Endodermal cell (in vitro differentiated cells): Measurements from ENCODE around the gene SLC4A4. TPM values are rescaled to one million over a fixed set of nuclear protein-coding genes. Genes with fewer than 3 reads are reported as not detected.

ENCODE experiments used
- DNase-seq: peaks from one replicate; pipeline ENCODE4 v3.0.0-alpha.2; 2017
- H3K27ac ChIP-seq: 2 replicates; pipeline ENCODE4 v1.5.1; 2013; ENCODE audit warnings: mild to moderate bottlenecking, low read depth, low read length, moderate library complexity
- H3K27me3 ChIP-seq: 2 replicates; pipeline ENCODE4 v1.6.1; 2013; ENCODE audit warnings: mild to moderate bottlenecking, low read length, moderate library complexity; ENCODE audit not compliant: insufficient read depth, control insufficient read depth, poor library complexity, severe bottlenecking
- H3K36me3 ChIP-seq: 2 replicates; pipeline ENCODE4 v1.7.0; 2013; ENCODE audit warnings: mild to moderate bottlenecking, low read length, moderate library complexity; ENCODE audit not compliant: control insufficient read depth, insufficient read depth
- H3K4me1 ChIP-seq: one replicate; pipeline ENCODE4 v1.7.0; 2013; ENCODE audit warnings: low read length; ENCODE audit not compliant: control insufficient read depth, insufficient read depth
- H3K4me3 ChIP-seq: 2 replicates; pipeline ENCODE4 v1.5.1; 2013; ENCODE audit warnings: mild to moderate bottlenecking, low read length, moderate library complexity
- H3K9ac ChIP-seq: 2 replicates; pipeline ENCODE4 v1.6.1; 2013; ENCODE audit warnings: mild to moderate bottlenecking, low read length, moderate library complexity; ENCODE audit not compliant: poor library complexity, severe bottlenecking; ENCODE audit errors: extremely low read depth
- H3K9me3 ChIP-seq: 2 replicates; pipeline ENCODE4 v1.6.1; 2013; ENCODE audit warnings: mild to moderate bottlenecking, low read length, moderate library complexity; ENCODE audit not compliant: control insufficient read depth
- H3K27ac Mint-ChIP-seq: 2 replicates; pipeline ENCODE4 v1.8.0; 2020; ENCODE audit warnings: mixed read lengths
- H3K27me3 Mint-ChIP-seq: 2 replicates; pipeline ENCODE4 v1.8.0; 2021; ENCODE audit warnings: mild to moderate bottlenecking, mixed read lengths; ENCODE audit not compliant: insufficient read depth
- H3K36me3 Mint-ChIP-seq: 2 replicates; pipeline ENCODE4 v1.8.0; 2020; ENCODE audit warnings: low read depth, mixed read lengths
- H3K4me1 Mint-ChIP-seq: 2 replicates; pipeline ENCODE4 v1.8.0; 2020; ENCODE audit warnings: mixed read lengths
- H3K4me3 Mint-ChIP-seq: 2 replicates; pipeline ENCODE4 v1.8.0; 2020; ENCODE audit warnings: mild to moderate bottlenecking, moderate library complexity, mixed read lengths
- H3K9me3 Mint-ChIP-seq: 2 replicates; pipeline ENCODE4 v1.8.0; 2020; ENCODE audit warnings: mild to moderate bottlenecking, mixed read lengths
- WGBS, 2 experiments: methylation state at CpG; one replicate each; pipeline versions ENCODE4 v1.1.5 to v1.1.7; 2013; ENCODE audit warnings: missing lambda C conversion rate in 2 of 2, mixed read lengths in 1 of 2; ENCODE audit not compliant: insufficient coverage in 1 of 2, insufficient read length in 1 of 2; 5-methylcytosine and 5-hydroxymethylcytosine counted together
- total RNA-seq, 2 donors: library from RNA; stranded (reverse); fragmentation: NEBNext Ultra II Directional in 1 of 2; extraction: Animal tissue kit (Norgen Biotek cat#: 25700) in 1 of 2; gene quantifications; 2 replicates in 1 of 2; 3 replicates in 1 of 2; pipeline ENCODE4 v1.2.1, GENCODE V29; 2021
- TF ChIP-seq, protein P1 (sequence below): fragments of 200-600 bp; sonication (generic); conservative IDR thresholded peaks from 2 replicates; pipeline ENCODE4 v1.5.0; 2021; ENCODE audit warnings: antibody characterized with exemption, mild to moderate bottlenecking

Gene SLC4A4
- total RNA-seq, 2 donors from 2014 or later: 3.3 to 3.8 TPM

DNA sequence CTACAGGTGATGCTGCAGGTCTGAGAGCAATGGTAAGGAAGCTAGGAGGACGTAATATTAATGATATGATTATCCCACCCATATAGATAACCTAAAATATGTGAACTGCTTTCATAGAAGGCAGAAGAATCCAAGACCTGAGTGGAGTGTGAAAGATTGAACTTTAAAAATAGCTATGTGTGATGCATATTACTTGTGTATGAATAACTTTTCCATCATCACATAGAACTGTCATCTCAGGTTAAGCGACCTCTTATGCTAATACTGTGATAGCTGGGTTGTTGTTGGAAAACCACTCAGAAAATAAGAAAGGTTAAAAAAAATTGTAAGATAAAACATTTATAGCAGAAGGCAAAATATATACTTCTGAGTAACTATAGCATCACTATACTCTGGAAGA, 90.3 kb downstream of the SLC4A4 start:
- H3K27ac Mint-ChIP-seq: no peak overlapping the region
- Histone ChIP-seq H3K9me3 (peaks cover 15% of the 10 kb centered on the region), H3K4me1 (no peaks in the 10 kb centered on the region), H3K4me3 (no peak overlapping the region), H3K27me3 (no peaks in the 10 kb centered on the region), H3K27ac (no peak overlapping the region), H3K36me3 (no peaks in the 10 kb centered on the region), H3K9ac (no peak overlapping the region)
- H3K4me3 Mint-ChIP-seq: no peak overlapping the region
- TF ChIP-seq, protein P1, sequence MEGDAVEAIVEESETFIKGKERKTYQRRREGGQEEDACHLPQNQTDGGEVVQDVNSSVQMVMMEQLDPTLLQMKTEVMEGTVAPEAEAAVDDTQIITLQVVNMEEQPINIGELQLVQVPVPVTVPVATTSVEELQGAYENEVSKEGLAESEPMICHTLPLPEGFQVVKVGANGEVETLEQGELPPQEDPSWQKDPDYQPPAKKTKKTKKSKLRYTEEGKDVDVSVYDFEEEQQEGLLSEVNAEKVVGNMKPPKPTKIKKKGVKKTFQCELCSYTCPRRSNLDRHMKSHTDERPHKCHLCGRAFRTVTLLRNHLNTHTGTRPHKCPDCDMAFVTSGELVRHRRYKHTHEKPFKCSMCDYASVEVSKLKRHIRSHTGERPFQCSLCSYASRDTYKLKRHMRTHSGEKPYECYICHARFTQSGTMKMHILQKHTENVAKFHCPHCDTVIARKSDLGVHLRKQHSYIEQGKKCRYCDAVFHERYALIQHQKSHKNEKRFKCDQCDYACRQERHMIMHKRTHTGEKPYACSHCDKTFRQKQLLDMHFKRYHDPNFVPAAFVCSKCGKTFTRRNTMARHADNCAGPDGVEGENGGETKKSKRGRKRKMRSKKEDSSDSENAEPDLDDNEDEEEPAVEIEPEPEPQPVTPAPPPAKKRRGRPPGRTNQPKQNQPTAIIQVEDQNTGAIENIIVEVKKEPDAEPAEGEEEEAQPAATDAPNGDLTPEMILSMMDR: no peak
- H3K4me1 Mint-ChIP-seq: no peaks in the 10 kb centered on the region
- H3K27me3 Mint-ChIP-seq: no peaks in the 10 kb centered on the region
- DNase-seq: no peak
- H3K36me3 Mint-ChIP-seq: no peaks in the 10 kb centered on the region
- H3K9me3 Mint-ChIP-seq: peaks cover 11% of the 10 kb centered on the region
- WGBS, 2 experiments: no CpG with 5 or more reads among the region's 2 CpGs

- no peak for DNase-seq
- Mint-ChIP-seq H3K4me1 (no peaks in the 10 kb centered on the region), H3K27me3 (no peaks in the 10 kb centered on the region), H3K36me3 (peaks cover 3% of the 10 kb centered on the region), H3K9me3 (peaks cover 18% of the 10 kb centered on the region), H3K4me3 (no peak overlapping the region), H3K27ac (no peak overlapping the region)
- Histone ChIP-seq H3K4me3 (no peak overlapping the region), H3K9ac (no peak overlapping the region), H3K9me3 (peaks cover 15% of the 10 kb centered on the region), H3K36me3 (no peaks in the 10 kb centered on the region), H3K4me1 (no peaks in the 10 kb centered on the region), H3K27ac (no peak overlapping the region), H3K27me3 (no peaks in the 10 kb centered on the region)
- TF ChIP-seq, protein P1: no peak
These were observed 91.1 kb downstream of the SLC4A4 start for GRCh38 chr4:71429962-71430361.

GRCh38 chr4:71430609-71431008, 91.8 kb downstream of the SLC4A4 start:
- H3K4me1 Mint-ChIP-seq: no peaks in the 10 kb centered on the region
- TF ChIP-seq, protein P1: no peak

More at GRCh38 chr4:71430609-71431008, 91.8 kb downstream of the SLC4A4 start:
- H3K27me3 ChIP-seq: no peaks in the 10 kb centered on the region
- H3K4me1 ChIP-seq: no peaks in the 10 kb centered on the region
- Mint-ChIP-seq H3K36me3 (peaks cover 3% of the 10 kb centered on the region), H3K27ac (no peak overlapping the region), H3K9me3 (peaks cover 20% of the 10 kb centered on the region), H3K27me3 (no peaks in the 10 kb centered on the region), H3K4me3 (no peak overlapping the region)
- no peak for DNase-seq
- no peak overlapping the region for H3K4me3 ChIP-seq
- H3K36me3 ChIP-seq: no peaks in the 10 kb centered on the region
- WGBS, 2 experiments: 95 to 100% methylated on average over 1 to 2 of the region's 2 CpGs
- H3K27ac ChIP-seq: no peak overlapping the region
- H3K9me3 ChIP-seq: peaks cover 9% of the 10 kb centered on the region
- no peak overlapping the region for H3K9ac ChIP-seq
